ENCODE results near the gene NF2. TPM values are rescaled to one million over a fixed set of nuclear protein-coding genes. Genes with fewer than 3 reads are reported as not detected.

Gene NF2
- total RNA-seq, 1 donor from 2014 or later: 43.9 TPM

GRCh38 chr22:29702000-29702930 lies 98.8 kb downstream of the NF2 start:
- intact Hi-C loops (cut with DNase I): no loop called here
- Histone ChIP-seq H3K4me1 (peaks cover 19% of the 10 kb centered on the region), H3K4me3 (no peak overlapping the region), H3K9me3 (no peaks in the 10 kb centered on the region), H3K27me3 (peaks cover 6% of the 10 kb centered on the region), H3K27ac (no peak overlapping the region), H3K36me3 (no peaks in the 10 kb centered on the region)
- DNase-seq (no peak), ATAC-seq (no peak)
- TF ChIP-seq CTCF (IDR thresholded peaks at IDR 0.05): no peak

- ATAC-seq: peak; percentile 72
- Histone ChIP-seq H3K36me3 (no peaks in the 10 kb centered on the region), H3K9me3 (no peaks in the 10 kb centered on the region), H3K27ac (no peak overlapping the region), H3K4me3 (no peak overlapping the region), H3K27me3 (peaks cover 6% of the 10 kb centered on the region), H3K4me1 (peaks cover 19% of the 10 kb centered on the region)
- peak; percentile 85 for DNase-seq
- intact Hi-C loops (cut with DNase I): no loop called here
- TF ChIP-seq CTCF (IDR thresholded peaks at IDR 0.05): no peak
Observed at GRCh38 chr22:29702931-29703501, 99.6 kb downstream of the NF2 start.

- intact Hi-C loops (cut with DNase I): no loop called here
- no peak overlapping the region for H3K27ac ChIP-seq
- ATAC-seq (peak; percentile 2), DNase-seq (no peak)
- no peak for TF ChIP-seq CTCF (IDR thresholded peaks at IDR 0.05)
- H3K9me3 ChIP-seq: no peaks in the 10 kb centered on the region
- peaks cover 19% of the 10 kb centered on the region for H3K4me1 ChIP-seq
- H3K27me3 ChIP-seq: peaks cover 6% of the 10 kb centered on the region
- H3K36me3 ChIP-seq: no peaks in the 10 kb centered on the region
- H3K4me3 ChIP-seq: no peak overlapping the region
Observed at GRCh38 chr22:29703569-29704195, 100.2 kb downstream of the NF2 start.

- intact Hi-C loops (cut with DNase I): no loop called here
- no peaks in the 10 kb centered on the region for H3K36me3 ChIP-seq
- no peak overlapping the region for H3K4me3 ChIP-seq
- H3K9me3 ChIP-seq: no peaks in the 10 kb centered on the region
- no peak for TF ChIP-seq CTCF (IDR thresholded peaks at IDR 0.05)
- ATAC-seq (no peak), DNase-seq (no peak)
- H3K27me3 ChIP-seq: peaks cover 6% of the 10 kb centered on the region
- H3K4me1 ChIP-seq: peaks cover 19% of the 10 kb centered on the region
- H3K27ac ChIP-seq: no peak overlapping the region
Observed at GRCh38 chr22:29704528-29705285, 101.3 kb downstream of the NF2 start.

- no peak for TF ChIP-seq CTCF (IDR thresholded peaks at IDR 0.05)
- H3K27me3 ChIP-seq: peaks cover 6% of the 10 kb centered on the region
- no peaks in the 10 kb centered on the region for H3K9me3 ChIP-seq
- peaks cover 19% of the 10 kb centered on the region for H3K4me1 ChIP-seq
- DNase-seq (no peak), ATAC-seq (no peak)
- no peaks in the 10 kb centered on the region for H3K36me3 ChIP-seq
- no peak overlapping the region for H3K27ac ChIP-seq
- intact Hi-C loops (cut with DNase I): no loop called here
- no peak overlapping the region for H3K4me3 ChIP-seq
Observed at GRCh38 chr22:29705651-29706050, 102.2 kb downstream of the NF2 start.
